T-helper 2 cell (primary cell): ENCODE measurements around the gene ARL3.
"Not testable (repeated sequence)": the region's sequence is repeated elsewhere in the genome, so short reads cannot be mapped to it uniquely, and the experiment has no call there.

Experiments
- DNase-seq, 5 experiments: peaks; one replicate each; pipeline versions ENCODE4 v3.0.0 to v3.0.0-alpha.2; 2012 to 2022
- total RNA-seq, 2 donors: gene quantifications; one replicate each; lab custom pipeline; 2026; lab: John Stamatoyannopoulos, UW

ARL3 gene
- total RNA-seq, result 2.5 to 2.9 reads per million in 2 donors

- peak; percentile 82 to 99 (median 91) for DNase-seq
Measured at GRCh38 chr10:102713814-102714620, at the start of gene ARL3. Gene ARL3 (minus strand): TSS chr10:102714397. CDS start chr10:102714275, 122 bp downstream.

- DNase-seq, result no peak
Measured at GRCh38 chr10:102763037-102763607, 48.9 kb upstream of the ARL3 start.

GRCh38 chr10:102762401-102763015 is 48.3 kb upstream of the ARL3 start:
- DNase-seq, result no peak

- no peak for DNase-seq
Measured at GRCh38 chr10:102761981-102762380, 47.8 kb upstream of the ARL3 start.

GRCh38 chr10:102759497-102760210 is 45.5 kb upstream of the ARL3 start:
- no peak for DNase-seq

- DNase-seq, result not testable (repeated sequence)
Measured at GRCh38 chr10:102758933-102759262, 44.7 kb upstream of the ARL3 start.

- DNase-seq, result peak in 1 of 5 experiments; percentile 34
Measured at GRCh38 chr10:102758240-102758932, 44.2 kb upstream of the ARL3 start.

- no peak for DNase-seq
Measured at GRCh38 chr10:102757323-102757722, 43.1 kb upstream of the ARL3 start.

- no peak for DNase-seq
Measured at GRCh38 chr10:102753718-102754117, 39.5 kb upstream of the ARL3 start.

GRCh38 chr10:102752934-102753664 is 38.9 kb upstream of the ARL3 start:
- DNase-seq, result peak in 1 of 5 experiments; percentile 65

GRCh38 chr10:102752266-102752930 is 38.2 kb upstream of the ARL3 start:
- DNase-seq, result no peak

GRCh38 chr10:102745157-102745556 is 31.0 kb upstream of the ARL3 start:
- DNase-seq, result no peak

- peak in 1 of 5 experiments; percentile 51 for DNase-seq
Measured at GRCh38 chr10:102744374-102745051, 30.3 kb upstream of the ARL3 start.

GRCh38 chr10:102743588-102744373 is 29.6 kb upstream of the ARL3 start, which contains the start of gene WBP1L:
Gene WBP1L (plus strand): TSS chr10:102743948. CDS start chr10:102744054, 106 bp downstream.
- peak; percentile 76 to 99 (median 92) for DNase-seq

GRCh38 chr10:102743078-102743587 is 28.9 kb upstream of the ARL3 start:
- peak in 1 of 5 experiments; percentile 13 for DNase-seq

- not testable (repeated sequence) for DNase-seq
Measured at GRCh38 chr10:102742313-102742712, 28.1 kb upstream of the ARL3 start.

GRCh38 chr10:102741726-102742237 is 27.6 kb upstream of the ARL3 start:
- no peak for DNase-seq

GRCh38 chr10:102740229-102740628 is 26.0 kb upstream of the ARL3 start:
- no peak for DNase-seq

GRCh38 chr10:102738692-102739121 is 24.5 kb upstream of the ARL3 start:
- no peak for DNase-seq
